Mesothelial cell of epicardium (in vitro differentiated cells): ENCODE measurements around the gene P2RX6. TPM values are rescaled to one million over a fixed set of nuclear protein-coding genes. Genes with fewer than 3 reads are reported as not detected.

ENCODE experiments used
- DNase-seq, 2 experiments: peaks; one replicate each; pipeline ENCODE4 v3.0.0; 2021; ENCODE audit warnings: low spot score in 2 of 2; ENCODE audit not compliant: unreplicated experiment in 2 of 2
- H3K27ac Mint-ChIP-seq: 2 replicates; pipeline ENCODE4 v1.8.0; 2021; ENCODE audit warnings: mixed read lengths
- H3K27me3 Mint-ChIP-seq: 2 replicates; pipeline ENCODE4 v1.8.0; 2021; ENCODE audit warnings: low read depth, mixed read lengths
- H3K36me3 Mint-ChIP-seq: 2 replicates; pipeline ENCODE4 v1.8.0; 2021; ENCODE audit warnings: mixed read lengths
- H3K4me1 Mint-ChIP-seq: 2 replicates; pipeline ENCODE4 v1.8.0; 2021; ENCODE audit warnings: mixed read lengths
- H3K4me3 Mint-ChIP-seq: 2 replicates; pipeline ENCODE4 v1.8.0; 2021; ENCODE audit warnings: mild to moderate bottlenecking, moderate library complexity, mixed read lengths
- H3K9me3 Mint-ChIP-seq: 2 replicates; pipeline ENCODE4 v1.8.0; 2021; ENCODE audit warnings: mixed read lengths
- total RNA-seq: library from RNA; stranded (reverse); gene quantifications from 3 replicates; pipeline ENCODE4 v1.2.1, GENCODE V29; 2021
- TF ChIP-seq, protein P1 (sequence below): fragments of 200-600 bp; sonication (generic); IDR thresholded peaks from one replicate; pipeline ENCODE4 v1.5.0; 2021; ENCODE audit warnings: antibody characterized with exemption; ENCODE audit not compliant: unreplicated experiment

P2RX6 gene
- total RNA-seq, 1 donor from 2014 or later, result 0.72 TPM

DNA sequence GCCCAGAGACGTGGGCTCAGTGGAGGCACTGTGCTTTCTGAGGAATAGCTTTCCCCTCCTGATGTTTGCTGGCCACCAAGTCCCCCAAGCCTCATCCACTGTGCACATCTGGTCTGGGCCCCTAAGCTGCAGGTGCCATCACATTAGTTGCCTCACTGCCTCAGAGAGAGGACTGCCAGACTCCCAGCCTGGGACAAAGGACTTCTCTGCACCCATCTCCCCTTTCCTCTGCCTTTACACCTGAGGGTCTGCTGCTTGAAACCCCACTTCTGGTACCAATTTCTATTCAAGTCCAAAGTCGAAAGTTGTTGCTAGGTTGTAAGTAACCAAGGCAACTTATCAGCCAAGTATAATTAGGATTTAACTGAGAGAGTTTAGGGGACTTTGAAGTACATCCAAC, 36.5 kb upstream of the P2RX6 start:
- Mint-ChIP-seq H3K36me3 (no peaks in the 10 kb centered on the region), H3K27me3 (peaks cover 12% of the 10 kb centered on the region), H3K4me3 (no peak overlapping the region), H3K9me3 (peaks cover 3% of the 10 kb centered on the region), H3K27ac (no peak overlapping the region), H3K4me1 (peaks cover 33% of the 10 kb centered on the region)
- DNase-seq, result no peak
- TF ChIP-seq, protein P1, sequence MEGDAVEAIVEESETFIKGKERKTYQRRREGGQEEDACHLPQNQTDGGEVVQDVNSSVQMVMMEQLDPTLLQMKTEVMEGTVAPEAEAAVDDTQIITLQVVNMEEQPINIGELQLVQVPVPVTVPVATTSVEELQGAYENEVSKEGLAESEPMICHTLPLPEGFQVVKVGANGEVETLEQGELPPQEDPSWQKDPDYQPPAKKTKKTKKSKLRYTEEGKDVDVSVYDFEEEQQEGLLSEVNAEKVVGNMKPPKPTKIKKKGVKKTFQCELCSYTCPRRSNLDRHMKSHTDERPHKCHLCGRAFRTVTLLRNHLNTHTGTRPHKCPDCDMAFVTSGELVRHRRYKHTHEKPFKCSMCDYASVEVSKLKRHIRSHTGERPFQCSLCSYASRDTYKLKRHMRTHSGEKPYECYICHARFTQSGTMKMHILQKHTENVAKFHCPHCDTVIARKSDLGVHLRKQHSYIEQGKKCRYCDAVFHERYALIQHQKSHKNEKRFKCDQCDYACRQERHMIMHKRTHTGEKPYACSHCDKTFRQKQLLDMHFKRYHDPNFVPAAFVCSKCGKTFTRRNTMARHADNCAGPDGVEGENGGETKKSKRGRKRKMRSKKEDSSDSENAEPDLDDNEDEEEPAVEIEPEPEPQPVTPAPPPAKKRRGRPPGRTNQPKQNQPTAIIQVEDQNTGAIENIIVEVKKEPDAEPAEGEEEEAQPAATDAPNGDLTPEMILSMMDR, result no peak

DNA sequence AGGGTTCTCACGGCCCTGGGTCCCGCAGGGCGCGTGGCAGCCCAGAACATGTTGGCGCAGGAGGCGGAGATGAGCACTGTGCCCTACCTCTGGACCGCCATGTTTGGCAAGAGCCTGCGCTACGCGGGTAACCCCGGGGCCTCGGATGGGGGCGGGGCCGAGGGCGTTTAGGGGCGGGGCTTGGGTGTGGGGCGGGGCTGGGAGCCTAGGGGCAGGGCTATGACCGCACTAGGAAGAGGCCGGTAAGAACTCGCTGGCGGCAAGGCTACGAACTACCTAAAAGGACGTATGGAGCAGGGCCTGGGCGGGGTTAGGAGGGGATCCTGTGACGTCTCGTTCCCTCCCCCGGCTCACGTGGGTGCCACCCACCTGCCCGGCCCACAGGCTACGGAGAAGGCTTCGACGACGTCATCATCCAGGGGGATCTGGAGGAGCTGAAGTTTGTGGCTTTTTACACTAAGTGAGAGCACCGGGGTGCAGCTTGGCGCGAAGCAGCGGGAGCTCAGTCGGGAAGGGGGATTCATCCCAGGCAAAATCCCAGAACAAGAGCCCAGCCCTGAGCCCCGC, 35.6 kb upstream of the P2RX6 start:
- H3K9me3 Mint-ChIP-seq, result peaks cover 3% of the 10 kb centered on the region
- peak overlapping the region; percentile 71 for H3K27ac Mint-ChIP-seq
- peaks cover 35% of the 10 kb centered on the region for H3K4me1 Mint-ChIP-seq
- TF ChIP-seq, protein P1, result no peak
- peaks cover 12% of the 10 kb centered on the region for H3K27me3 Mint-ChIP-seq
- peak overlapping the region; percentile 99 for H3K4me3 Mint-ChIP-seq
- DNase-seq, result peak; percentile 51 to 70
- no peaks in the 10 kb centered on the region for H3K36me3 Mint-ChIP-seq

DNA sequence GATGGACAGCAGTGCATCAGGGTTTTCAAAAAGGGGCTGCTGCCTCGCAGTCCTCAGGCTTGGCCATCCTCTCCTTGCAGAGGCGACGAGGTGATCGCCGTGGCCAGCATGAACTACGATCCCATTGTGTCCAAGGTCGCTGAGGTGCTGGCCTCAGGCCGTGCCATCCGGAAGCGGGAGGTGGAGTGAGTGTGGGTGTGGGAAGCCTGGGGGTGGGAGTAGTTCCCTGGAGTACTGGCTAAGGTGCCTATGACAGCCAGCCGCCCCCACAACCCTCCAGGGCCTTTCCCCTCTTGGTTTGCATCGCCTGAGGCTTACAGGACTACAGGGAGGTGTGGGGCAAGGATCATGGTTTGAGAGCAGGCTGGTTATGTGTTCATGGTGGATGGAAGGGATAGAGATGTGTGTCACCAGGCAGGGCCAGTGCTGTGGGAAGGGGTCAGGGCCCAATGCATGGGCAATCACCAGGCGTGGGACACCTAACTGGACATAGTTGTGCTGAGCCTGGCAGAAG, 35.0 kb upstream of the P2RX6 start:
- H3K27me3 Mint-ChIP-seq, result peaks cover 12% of the 10 kb centered on the region

DNA sequence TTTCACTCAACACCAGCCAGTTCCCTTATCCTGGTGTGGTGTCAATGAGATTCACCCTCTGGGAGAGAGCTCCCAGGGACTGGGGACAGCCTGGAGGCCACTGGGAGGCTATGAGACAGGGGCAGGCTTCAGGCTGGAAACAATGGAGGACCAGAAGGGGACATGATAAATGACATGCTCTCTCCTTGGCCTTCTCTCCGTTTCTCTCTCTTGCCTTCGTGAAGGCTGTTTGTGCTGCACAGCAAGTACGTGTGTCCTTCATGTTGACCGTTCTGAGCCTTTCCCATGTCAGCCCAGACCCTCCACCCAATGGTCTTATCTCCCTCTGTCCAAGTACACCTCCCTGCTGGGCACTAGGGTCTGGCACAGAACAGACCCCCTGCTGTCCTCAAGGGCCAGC, 34.4 kb upstream of the P2RX6 start:
- DNase-seq, result no peak
- H3K27me3 Mint-ChIP-seq, result peaks cover 12% of the 10 kb centered on the region
- no peaks in the 10 kb centered on the region for H3K36me3 Mint-ChIP-seq
- peaks cover 35% of the 10 kb centered on the region for H3K4me1 Mint-ChIP-seq
- H3K4me3 Mint-ChIP-seq, result peak overlapping the region; percentile 99
- peaks cover 3% of the 10 kb centered on the region for H3K9me3 Mint-ChIP-seq
- H3K27ac Mint-ChIP-seq, result no peak overlapping the region
- TF ChIP-seq, protein P1, result no peak

More for the DNA sequence above, 35.0 kb upstream of the P2RX6 start:
- DNase-seq, result no peak
- H3K4me3 Mint-ChIP-seq, result peak overlapping the region; percentile 99
- H3K9me3 Mint-ChIP-seq, result peaks cover 3% of the 10 kb centered on the region
- H3K4me1 Mint-ChIP-seq, result peaks cover 35% of the 10 kb centered on the region
- TF ChIP-seq, protein P1, result no peak
- no peak overlapping the region for H3K27ac Mint-ChIP-seq
- H3K36me3 Mint-ChIP-seq, result no peaks in the 10 kb centered on the region

DNA sequence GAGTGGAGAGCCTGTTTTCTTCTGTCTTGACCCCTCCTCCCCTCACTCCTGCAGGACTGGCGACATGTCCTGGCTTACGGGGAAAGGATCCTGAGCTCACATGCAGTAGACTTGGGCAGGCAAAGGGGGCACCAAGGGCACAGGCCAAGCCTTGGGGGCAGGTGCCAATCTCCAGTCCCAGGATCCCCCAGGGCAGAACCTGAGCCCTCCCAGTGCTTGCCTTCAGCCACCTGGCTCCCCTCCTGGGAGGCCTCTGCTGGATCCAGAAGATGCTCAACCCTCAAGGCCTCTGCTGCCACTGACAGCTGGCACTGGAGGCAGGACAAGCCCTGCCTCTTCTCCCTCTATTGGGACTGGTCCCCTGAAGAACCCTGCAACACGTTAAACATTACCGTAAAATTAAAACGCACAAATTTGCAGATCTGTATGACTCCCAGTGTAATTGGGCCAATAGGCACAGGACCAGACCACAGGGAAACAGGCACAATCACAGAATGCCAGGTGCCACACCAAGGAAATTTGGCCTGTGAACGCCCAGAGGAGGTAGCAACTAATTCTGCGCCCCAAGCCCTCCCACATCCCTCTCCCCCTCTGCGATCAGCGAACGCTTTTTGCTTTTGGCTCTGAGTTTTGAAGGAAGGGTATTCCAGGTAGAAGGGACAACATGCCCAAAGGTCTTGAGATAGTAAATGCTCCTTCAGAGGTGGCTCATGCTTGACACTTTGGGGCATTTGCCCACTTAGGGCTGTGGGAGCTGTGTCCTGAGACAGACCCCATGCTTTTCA, 33.8 kb upstream of the P2RX6 start:
- Mint-ChIP-seq H3K27me3 (peaks cover 7% of the 10 kb centered on the region), H3K4me1 (peaks cover 35% of the 10 kb centered on the region), H3K27ac (peak overlapping the region; percentile 89), H3K4me3 (peak overlapping the region; percentile 99), H3K36me3 (peaks cover under 1% of the 10 kb centered on the region), H3K9me3 (peaks cover 3% of the 10 kb centered on the region)
- TF ChIP-seq, protein P1, result no peak
- no peak for DNase-seq
